Left lung (tissue), 10 donors: ENCODE measurements around the gene AUTS2. TPM values are rescaled to one million over a fixed set of nuclear protein-coding genes. Genes with fewer than 3 reads are reported as not detected.
A peak's percentile ranks its signal among the peaks of the same experiment; 100 is the strongest.

Experiments used
- ATAC-seq: fragments of 200-7000 bp; cut with Tn5 transposase; one replicate; pipeline ENCODE4 v1.9.1; 2020; ENCODE audit warnings: moderate library complexity
- DNase-seq, 4 donors: peaks; one replicate each; pipeline ENCODE4 v3.0.0-alpha.2; 2013 to 2020
- H3K27ac ChIP-seq, 2 donors: fragments of 200-600 bp; sonication (generic) in 1 of 2; one replicate each; pipeline versions ENCODE4 v1.5.0 to v1.8.0; 2020 to 2021
- H3K27me3 ChIP-seq, 2 donors: fragments of 200-600 bp; sonication (generic) in 1 of 2; one replicate each; pipeline versions ENCODE4 v1.5.0 to v1.8.0; 2020 to 2021
- H3K36me3 ChIP-seq, 2 donors: fragments of 200-600 bp; sonication (generic) in 1 of 2; one replicate each; pipeline versions ENCODE4 v1.5.0 to v1.8.0; 2020 to 2021
- H3K4me1 ChIP-seq, 2 donors: fragments of 200-600 bp; one replicate each; pipeline ENCODE4 v1.8.0; 2021
- H3K4me3 ChIP-seq, 2 donors: fragments of 200-600 bp; sonication (generic) in 1 of 2; one replicate each; pipeline versions ENCODE4 v1.5.0 to v1.8.0; 2020 to 2021; ENCODE audit warnings: mild to moderate bottlenecking in 1 of 2
- H3K9me3 ChIP-seq, 2 donors: fragments of 200-600 bp; sonication (generic) in 1 of 2; one replicate each; pipeline versions ENCODE4 v1.5.0 to v1.8.0; 2020 to 2021
- CTCF ChIP-seq, 2 donors: fragments of 200-600 bp; sonication (generic) in 1 of 2; IDR thresholded peaks; one replicate each; pipeline versions ENCODE4 v1.5.0 to v1.8.0; 2021; ENCODE audit warnings: antibody characterized with exemption in 2 of 2
- intact Hi-C, 2 donors: fragments of 100-400 bp; cut with DNase I; formaldehyde crosslinking; loops; one replicate each; pipeline versions ENCODE4 v1.11.2 to v1.14.2; 2022
- polyA plus RNA-seq, 6 donors: library from polyadenylated mRNA; unstranded; fragments of 120-200 nt; gene quantifications; one replicate each; pipeline ENCODE4 v1.2.1, GENCODE V29; 2013; ENCODE audit not compliant: insufficient read length in 6 of 6
- total RNA-seq, 2 donors: library from RNA; stranded (reverse); fragmentation: NEBNext Ultra II Directional; extraction: Animal tissue kit (Norgen Biotek cat#: 25700); gene quantifications; one replicate each; pipeline ENCODE4 v1.2.1, GENCODE V29; 2021
- donor health status: DM: no; HTN: yes; CAD: no.
- donor health status: DM: no; HTN: no; CAD: no.

The AUTS2 gene
- total and polyA plus RNA-seq, 8 donors = 40.4 to 119 (median 103) TPM

DNA sequence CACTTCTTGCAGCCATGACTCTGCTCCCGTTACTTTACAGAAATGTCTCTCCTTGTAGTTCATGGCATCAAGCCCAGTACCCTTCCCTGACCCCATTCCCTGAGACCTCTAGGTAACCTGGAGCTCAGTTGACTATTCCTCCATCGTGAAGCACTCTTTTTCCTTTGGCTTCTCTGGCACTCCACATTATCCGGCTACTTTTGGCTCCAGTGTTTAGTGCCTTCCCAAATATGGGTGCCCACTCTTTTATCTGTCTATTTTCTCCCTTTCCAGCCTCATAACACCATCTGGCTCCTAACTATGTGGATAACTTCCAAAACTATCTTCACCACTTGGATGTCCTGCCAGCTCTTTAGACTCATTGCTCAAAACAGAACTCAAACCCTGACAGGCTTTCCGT, 788.9 kb downstream of the AUTS2 start:
- Histone ChIP-seq H3K4me3 (no peak overlapping the region), H3K4me1 (no peaks in the 10 kb centered on the region), H3K27ac (no peak overlapping the region), H3K36me3 (no peaks in the 10 kb centered on the region), H3K27me3 (no peaks in the 10 kb centered on the region), H3K9me3 (no peaks in the 10 kb centered on the region)
- no peak for TF ChIP-seq CTCF (IDR thresholded peaks at IDR 0.05)
- ATAC-seq = no peak
- intact Hi-C loops = no loop called here
- DNase-seq = no peak

- ATAC-seq (no peak), DNase-seq (no peak)
- Histone ChIP-seq H3K27me3 (no peaks in the 10 kb centered on the region), H3K9me3 (no peaks in the 10 kb centered on the region), H3K36me3 (no peaks in the 10 kb centered on the region), H3K4me1 (no peaks in the 10 kb centered on the region), H3K27ac (no peak overlapping the region), H3K4me3 (no peak overlapping the region)
- no peak for TF ChIP-seq CTCF (IDR thresholded peaks at IDR 0.05)
- intact Hi-C loops = no loop called here
Measured at GRCh38 chr7:70389531-70390151, 791.4 kb downstream of the AUTS2 start.

DNA sequence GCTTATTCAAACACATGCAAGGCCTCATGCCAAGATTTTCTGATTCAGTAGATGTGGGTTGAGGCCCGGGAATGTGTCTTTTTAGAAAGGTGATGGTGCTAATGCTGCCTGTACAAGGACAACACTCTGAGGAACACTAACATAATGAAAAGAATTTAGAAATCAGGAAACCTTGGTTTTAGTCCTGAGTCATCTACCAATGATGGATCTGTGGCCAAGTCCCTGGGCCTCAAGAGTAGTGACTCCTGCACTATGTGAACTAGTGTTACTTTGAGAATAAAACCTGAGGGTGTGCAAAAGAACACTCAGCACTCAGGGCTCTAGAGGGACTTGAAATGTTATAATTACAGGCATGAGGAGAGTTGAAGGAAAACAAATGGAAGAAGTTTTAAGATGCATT, 792.0 kb downstream of the AUTS2 start:
- ATAC-seq (no peak), DNase-seq (no peak)
- Histone ChIP-seq H3K27ac (no peak overlapping the region), H3K36me3 (no peaks in the 10 kb centered on the region), H3K9me3 (no peaks in the 10 kb centered on the region), H3K4me1 (no peaks in the 10 kb centered on the region), H3K27me3 (no peaks in the 10 kb centered on the region), H3K4me3 (no peak overlapping the region)
- intact Hi-C loops = no loop called here
- TF ChIP-seq CTCF (IDR thresholded peaks at IDR 0.05) = no peak

DNA sequence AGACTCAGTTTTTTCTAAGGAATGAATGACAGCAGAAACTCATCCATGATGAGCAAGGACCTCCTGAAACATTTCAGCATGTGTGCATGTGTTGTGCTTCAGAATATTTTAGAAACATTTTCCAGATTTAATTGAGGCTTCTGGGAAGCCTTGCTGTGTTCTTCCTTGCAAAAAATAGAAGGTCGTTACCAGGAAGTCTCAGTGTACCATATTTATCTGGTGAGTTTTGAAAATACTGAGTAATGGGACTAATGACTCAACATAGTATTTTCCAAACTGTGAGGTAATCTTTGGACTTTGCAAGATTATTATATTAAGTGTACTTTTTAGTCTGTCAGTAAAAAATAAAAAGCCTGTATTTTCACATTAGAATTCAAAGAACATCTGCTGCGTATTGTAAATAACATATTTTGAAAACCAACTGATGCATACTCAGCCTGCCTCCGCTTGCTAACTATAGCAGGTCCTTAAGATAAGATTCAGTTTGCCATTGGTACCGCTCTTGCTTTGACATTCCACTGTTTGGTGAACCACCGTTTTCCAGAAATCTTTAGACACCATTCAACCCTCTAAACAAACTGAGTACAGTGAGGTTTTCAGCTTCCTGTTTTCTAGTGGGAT, 794.1 kb downstream of the AUTS2 start:
- no peak for DNase-seq
- peak overlapping the region in 1 of 2 donors; percentile 68 for H3K27ac ChIP-seq
- no peaks in the 10 kb centered on the region for H3K9me3 ChIP-seq
- H3K4me1 ChIP-seq = no peaks in the 10 kb centered on the region
- peak; percentile 63 for ATAC-seq
- TF ChIP-seq CTCF (IDR thresholded peaks at IDR 0.05) = no peak
- H3K27me3 ChIP-seq = no peaks in the 10 kb centered on the region
- no peaks in the 10 kb centered on the region for H3K36me3 ChIP-seq
- intact Hi-C loops = no loop called here
- no peak overlapping the region for H3K4me3 ChIP-seq

GRCh38 chr7:70392877-70393435, 794.7 kb downstream of the AUTS2 start:
- ATAC-seq (no peak), DNase-seq (no peak)
- H3K27me3 ChIP-seq = no peaks in the 10 kb centered on the region
- H3K4me1 ChIP-seq = no peaks in the 10 kb centered on the region
- peak overlapping the region in 1 of 2 donors; percentile 13 for H3K27ac ChIP-seq
- no peaks in the 10 kb centered on the region for H3K36me3 ChIP-seq
- H3K4me3 ChIP-seq = no peak overlapping the region
- H3K9me3 ChIP-seq = no peaks in the 10 kb centered on the region
- TF ChIP-seq CTCF (IDR thresholded peaks at IDR 0.05) = no peak
- intact Hi-C loops = no loop called here
